Measurements from ENCODE around the gene ADAMTSL5.
"Not testable (repeated sequence)": the region's sequence is repeated elsewhere in the genome, so short reads cannot be mapped to it uniquely, and the experiment has no call there.

The ADAMTSL5 gene, protein sequence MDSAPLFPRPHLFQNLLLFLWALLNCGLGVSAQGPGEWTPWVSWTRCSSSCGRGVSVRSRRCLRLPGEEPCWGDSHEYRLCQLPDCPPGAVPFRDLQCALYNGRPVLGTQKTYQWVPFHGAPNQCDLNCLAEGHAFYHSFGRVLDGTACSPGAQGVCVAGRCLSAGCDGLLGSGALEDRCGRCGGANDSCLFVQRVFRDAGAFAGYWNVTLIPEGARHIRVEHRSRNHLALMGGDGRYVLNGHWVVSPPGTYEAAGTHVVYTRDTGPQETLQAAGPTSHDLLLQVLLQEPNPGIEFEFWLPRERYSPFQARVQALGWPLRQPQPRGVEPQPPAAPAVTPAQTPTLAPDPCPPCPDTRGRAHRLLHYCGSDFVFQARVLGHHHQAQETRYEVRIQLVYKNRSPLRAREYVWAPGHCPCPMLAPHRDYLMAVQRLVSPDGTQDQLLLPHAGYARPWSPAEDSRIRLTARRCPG

DNA sequence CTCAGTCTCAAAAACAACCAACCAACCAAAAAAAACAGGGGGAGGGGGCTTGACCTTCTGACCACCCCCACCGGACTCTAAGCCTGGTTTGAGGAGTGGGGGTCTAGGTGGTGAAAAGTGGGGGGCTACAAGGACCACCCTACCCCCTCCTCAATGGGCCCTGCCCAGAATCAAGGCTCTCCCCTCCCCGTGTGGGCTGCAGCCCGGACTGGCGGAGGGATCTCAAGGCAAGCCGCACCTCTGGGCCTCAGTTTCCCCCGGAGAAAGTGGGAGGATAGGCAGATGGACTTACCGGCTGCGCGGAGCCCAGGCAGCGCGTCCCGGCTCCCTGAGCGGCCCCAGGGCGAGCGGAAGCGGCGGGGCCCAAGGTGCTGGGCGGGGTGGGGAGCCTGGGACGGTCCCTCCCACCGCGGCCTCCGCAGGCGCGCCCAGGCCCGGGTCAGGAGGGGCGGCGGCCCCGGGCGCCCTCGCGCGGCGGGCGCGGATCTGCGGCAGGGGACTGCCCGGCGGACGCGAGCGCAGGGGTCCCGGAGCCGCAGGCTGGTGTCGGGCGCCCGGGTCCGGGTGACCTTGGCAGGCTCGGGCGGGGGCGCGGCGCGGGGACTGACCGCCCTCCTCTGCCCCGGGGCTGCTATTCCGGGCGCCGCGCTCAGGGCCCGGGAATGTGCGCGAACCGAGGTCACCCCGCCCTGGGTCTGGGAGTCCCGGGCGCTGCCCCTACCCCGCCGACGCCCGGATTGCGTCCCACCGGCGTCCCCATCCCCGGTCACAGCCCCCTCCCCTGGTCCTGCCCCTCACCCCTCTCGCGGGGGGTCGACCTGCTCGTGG is at the start of gene ADAMTSL5:
TSS of gene ADAMTSL5 (minus strand) at position 349 of the 828 bp plus-strand sequence. CDS start 2,076 bp downstream, outside the sequence.
- peak; percentile 73 for DNase-seq

DNA sequence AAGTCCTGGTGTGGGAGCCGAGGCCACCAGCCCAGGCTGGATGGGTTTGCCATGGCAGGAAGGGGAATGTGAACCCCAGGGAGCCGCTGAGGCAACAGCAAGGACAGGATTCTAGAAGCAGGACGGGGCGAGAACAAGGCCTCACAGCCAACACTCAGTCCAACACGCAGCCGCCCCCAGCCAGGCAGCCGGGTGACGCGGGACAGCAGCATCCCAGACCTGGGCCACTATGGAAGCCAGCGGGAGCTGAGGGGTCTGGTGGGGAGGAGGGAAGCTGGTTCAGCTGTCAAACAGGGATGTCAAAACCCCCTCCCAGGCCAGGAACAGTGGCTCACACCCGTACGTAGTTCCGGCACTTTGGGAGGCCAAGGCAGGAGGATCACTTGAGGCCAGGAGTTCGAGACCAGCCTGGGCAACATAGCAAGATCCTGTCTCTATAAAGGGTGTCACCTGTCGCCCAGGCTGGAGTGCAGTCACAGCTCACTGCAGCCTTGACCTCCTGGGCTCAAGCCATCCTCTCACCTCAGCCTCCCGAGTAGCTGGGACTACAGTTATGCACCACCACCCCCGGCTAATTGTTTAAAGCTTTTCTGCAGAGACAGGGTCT is 48.5 kb upstream of the ADAMTSL5 start:
- no peak for DNase-seq

DNA sequence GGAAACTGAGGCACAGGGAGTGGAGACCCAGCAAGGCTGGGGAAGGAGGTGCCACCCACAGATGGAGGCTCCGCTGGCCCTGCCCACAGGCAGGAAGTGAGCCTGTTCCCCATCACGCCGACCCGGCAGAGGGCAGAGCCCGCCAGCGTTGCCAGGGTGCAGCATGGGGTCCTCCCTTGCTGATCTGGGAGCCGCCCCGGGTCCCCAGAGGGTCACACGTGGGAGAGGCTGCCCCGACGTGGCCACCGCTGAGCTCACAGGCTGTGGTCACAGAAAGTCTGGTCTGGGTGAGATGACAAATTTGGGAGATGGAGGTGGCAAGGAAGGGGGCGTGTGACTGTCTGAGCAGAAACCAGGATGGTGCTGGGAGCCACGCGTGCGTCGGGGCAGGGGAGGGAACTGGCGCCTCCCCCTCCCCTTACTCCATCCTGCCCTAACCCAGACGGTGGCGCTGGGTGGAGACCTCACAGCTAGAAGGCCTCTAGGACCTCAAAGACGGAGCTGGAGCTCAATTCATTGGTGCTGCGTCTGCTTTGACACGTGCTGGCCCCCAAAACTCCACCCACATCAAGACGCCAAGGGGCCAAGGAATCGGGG is 47.6 kb upstream of the ADAMTSL5 start:
- DNase-seq = no peak

DNA sequence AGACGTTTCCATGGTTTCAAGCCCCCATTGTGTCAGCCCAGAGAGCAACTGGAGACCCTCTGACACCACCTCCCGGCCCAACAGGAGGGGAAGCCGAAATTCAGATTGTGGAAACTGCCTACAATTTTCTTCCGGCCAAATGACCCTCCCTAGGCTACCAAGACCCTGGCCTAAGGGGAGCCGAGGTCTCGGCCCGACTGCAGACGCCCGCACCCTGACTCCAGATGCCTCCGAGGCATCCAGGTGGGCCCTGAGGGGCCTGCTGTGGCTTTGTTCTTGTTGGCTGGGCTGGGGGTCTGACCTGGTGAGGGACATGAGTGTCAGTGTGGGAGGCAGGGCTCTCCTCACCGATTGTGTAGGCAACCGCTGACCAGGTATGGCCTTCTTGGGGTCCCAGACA is 45.7 kb upstream of the ADAMTSL5 start:
- no peak for DNase-seq

DNA sequence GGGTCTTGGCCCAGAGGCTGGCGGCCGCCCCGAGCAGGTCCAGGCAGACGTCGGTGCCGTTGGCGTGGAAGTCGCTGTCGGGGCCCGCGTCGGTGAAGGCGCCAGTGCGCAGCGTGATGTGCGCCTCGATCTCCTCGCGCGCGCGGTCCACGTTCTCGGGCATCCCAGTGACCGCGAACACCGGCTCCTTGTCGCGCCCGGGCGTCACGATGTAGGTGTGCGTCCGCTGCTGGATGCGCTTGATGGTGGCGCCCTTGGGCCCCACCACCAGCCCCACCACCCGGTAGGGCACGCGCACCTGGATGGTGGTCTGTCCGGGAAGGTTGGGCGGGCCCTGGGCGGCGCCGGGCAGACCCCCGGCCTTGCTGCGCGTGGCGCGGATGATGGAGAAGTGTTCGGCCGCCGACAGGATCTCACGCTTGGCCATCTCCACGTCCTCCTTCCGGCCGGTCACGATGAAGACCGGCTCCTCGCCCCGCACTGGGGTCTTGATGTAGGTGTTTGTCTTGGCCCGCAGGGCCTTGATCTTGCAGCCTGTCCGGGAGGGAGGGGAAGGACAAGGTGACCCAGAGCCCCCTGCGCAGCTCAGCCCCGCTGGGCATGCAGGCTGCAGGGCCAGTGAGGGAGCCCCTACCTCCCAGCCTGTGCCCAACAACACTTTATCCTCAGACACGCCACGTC is 43.7 kb upstream of the ADAMTSL5 start:
- no peak for DNase-seq

DNA sequence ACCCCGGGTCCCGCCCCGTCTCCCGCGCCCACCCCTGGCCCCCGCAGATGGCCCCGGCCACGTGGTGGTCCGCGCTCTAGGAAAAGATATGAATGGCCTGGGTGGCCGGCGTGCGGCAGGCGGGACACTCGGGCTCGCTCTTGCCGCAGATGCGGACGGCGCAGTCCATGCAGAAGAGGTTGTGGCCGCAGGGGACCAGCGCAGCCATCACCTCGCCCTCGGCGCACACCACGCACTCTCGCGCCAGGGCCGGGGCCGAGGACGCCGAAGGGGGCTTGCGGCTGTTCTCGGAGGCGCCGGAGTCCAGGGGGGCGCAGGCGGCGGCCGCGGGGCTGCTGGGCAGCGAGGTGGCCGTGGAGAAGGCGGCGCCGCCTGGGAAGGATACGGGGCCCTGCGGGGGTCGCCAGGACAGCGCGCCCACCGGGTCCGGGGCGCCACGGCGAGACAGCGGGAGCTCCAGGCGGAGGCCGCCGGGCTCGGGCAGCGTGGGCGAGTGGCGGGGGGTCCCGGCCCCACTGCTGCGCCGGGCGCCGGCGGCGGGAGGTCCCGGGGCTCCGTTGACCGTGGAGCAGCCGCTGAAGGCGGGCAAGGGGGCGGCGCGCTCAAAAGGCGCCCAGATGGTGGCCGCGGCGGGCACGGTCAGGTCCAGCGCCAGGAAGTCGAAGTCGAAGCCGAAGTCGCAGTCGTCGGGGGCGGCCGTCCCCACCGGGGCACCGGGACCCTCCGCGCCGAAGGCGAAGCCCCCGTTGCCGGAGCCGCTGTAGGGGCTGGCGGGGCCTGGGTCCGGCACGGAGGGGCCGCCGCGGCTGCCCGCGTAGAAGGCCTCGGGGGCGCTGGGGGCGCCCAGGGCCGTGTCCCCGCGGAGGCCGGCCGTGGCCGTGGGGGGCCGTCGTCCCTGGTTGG is 42.9 kb upstream of the ADAMTSL5 start:
- no peak for DNase-seq

DNA sequence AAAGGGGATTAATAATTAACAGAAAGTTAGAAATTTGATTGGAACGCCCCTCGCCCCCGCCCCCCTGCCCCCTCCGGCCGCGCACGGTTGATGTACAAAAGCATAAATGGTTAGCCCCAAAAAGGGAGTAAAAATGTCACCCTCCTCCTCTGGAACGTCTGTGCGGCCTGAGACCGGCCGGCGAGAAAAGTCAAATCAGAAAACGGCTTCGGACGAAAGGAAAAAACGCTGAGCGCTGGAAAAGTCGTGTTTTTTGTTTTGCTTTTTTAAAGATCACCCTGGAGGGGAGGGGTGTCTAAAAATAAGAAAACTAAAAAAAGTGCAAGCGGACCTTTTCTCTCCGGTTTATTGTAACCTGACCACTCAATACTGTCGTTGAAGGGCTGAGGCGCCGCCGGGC is 42.1 kb upstream of the ADAMTSL5 start:
- no peak for DNase-seq

DNA sequence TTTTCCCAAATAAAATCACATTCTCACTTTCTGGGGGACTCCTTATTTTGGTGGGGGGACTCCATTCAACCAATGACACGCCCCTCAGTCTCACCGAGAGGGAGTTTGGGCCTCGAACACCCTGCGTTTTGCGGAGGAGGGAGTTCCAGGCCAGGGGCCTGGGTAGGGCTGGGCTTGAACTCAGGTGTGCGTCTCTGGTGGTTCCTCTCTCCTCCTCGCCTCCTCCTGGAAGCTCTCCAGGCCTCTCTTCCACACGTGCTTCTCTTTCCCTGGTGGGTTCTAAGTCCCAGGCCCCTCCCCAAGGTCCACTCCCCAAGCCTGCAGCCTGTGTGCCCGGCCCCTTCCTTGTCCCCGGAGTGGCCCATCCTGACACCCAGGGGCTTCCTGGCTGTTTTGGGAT is 40.6 kb upstream of the ADAMTSL5 start:
- no peak for DNase-seq

DNA sequence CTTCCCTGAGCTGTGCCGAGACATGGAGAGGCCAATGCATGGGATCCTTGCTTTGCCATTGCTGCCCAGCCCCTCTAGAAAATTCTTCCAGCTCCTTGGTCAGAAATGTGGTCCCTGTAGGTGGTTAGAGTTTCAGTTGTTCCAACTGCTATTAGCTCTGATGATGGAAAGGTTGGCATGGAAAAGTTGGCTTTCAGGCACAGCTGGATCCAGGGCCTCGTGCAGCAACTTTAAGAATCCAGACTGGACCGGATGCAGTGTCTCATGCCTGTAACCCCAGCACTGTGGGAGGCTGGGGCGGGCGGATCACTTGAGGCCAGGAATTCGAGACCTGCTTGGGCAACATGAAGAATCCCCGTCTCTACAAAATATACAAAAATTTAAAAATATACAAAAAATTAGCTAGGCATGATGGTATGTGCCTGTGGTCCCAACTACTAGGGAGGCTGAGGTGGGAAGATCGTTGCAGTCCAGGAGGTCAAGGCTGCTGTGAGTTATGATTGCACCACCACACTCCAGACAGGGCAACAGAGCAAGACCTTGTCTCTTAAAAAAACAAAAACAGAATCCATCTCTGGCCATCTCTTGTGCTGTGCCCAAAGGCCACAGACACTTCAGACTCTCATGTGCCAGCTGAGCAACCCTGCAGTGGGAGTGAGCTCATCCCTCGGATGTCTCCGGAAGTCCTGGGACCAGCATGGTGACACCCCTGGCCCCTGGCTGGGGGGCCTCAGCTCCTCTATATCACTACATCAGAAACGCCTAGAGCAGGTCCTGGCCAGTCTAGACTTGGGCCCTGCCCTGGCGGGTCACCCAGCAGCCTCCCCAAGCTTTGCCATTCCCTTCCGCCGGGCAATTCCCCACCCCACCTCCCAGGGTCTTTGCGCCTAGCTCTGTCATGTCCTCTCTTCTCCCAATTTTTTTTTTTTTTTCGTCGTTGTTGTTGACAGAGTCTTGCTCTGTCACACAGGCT is 38.5 kb upstream of the ADAMTSL5 start:
- DNase-seq = no peak

DNA sequence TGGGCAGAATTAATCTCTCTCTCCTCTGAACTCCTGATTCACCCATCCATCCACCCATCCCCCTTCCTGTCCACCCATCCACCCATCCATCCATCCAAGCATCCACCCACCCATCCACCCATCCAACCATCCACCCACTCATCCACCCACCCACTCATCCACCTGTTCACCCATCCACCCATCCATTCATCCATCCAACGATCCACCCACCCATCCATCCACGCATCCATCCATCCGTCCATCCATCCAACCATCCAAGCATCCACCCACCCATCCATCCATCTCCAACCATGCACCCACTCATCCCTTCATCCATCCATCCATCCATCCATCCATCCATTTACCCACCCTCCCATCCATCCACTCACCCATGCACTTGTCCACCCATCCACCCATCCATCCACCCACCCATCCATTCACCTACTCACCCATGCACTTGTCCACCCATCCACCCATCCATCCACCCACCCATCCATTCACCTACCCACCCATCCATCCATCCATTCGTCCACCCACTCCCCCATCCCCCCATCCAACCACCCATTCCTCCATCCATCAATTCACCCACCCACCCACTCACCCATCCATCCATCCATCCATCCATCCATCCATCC is 36.6 kb upstream of the ADAMTSL5 start:
- DNase-seq = no peak

DNA sequence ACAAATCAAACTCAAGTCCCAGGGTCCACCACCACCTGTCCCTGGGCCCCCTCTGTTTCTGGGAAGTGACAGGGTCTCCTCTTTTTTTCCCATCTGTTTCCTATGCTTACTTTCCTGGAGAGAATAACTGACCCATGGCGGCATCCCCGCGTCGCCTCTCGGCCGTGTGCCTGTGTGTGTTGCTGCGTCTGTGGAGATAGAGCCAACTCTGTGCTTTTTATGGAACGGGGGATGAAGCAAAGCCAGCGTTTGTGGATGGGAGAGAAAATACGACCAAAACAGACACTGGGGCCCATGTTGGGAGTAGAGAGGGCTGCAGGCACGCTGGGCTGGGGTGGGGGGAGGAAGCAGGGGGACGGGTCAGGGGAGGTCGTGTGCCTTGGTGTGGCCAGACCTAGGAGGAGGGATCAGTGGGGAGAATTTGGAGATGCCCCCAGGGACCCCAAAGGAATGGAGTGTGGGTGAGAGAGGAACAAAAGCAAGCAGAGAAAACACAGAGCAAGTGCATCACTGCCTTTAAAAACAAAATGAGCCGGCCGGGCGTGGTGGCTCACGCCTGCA is 27.6 kb upstream of the ADAMTSL5 start:
- no peak for DNase-seq

DNA sequence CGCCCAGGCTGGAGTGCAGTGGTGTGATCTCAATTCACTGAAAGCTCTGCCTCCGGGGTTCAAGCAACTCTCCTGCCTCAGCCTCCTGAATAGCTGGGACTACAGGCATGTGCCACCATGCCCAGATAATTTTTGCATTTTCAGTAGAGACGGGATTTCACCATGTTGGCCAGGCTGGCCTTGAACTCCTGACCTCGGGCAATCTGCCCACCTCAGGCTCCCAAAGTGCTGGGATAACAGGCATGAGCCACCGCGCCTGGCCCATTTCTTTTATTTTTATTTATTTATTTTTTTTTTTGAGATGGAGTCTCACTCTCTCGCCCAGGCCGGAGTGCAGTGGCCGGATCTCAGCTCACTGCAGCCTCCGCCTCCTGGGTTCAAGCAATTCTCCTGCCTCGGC is 26.9 kb upstream of the ADAMTSL5 start:
- not testable (repeated sequence) for DNase-seq

DNA sequence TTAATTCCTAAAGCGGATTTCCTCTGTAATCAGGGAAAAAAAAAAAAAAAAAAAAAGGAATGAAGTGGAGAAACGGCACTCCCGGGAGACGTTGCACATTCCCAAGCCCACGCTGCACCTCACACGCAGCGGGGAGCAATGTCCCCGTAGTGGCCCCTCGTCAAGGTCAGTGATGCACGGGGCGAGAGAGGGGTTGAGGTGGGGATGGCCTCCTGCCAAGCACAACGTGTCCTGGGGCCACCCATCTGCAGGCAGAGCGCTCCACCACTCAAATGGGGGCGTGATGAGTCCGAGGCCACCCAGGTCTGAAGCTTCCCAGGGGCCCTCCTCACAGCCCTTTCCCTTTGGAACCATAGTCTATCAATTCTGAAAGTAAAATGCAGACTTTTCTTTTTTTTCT is 26.2 kb upstream of the ADAMTSL5 start:
- no peak for DNase-seq

DNA sequence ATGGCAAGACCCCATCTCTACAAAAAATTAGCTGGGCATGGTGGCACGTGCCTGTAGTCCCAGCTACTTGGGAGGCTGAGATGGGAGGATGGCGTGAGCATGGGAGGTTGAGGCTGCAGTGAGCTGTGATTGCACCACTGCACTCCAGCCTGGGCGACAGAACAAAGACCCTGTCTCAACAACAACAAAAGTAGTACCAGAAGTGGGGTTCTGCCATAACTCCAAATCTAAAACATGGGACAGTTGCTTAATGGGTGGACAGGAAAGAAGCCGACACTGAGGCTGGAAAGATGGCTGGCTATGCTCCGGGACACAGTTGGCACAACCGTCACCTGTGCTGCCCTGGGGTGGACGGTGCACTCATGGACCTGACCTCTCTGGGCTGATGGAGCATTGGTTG is 22.9 kb upstream of the ADAMTSL5 start:
- not testable (repeated sequence) for DNase-seq

DNA sequence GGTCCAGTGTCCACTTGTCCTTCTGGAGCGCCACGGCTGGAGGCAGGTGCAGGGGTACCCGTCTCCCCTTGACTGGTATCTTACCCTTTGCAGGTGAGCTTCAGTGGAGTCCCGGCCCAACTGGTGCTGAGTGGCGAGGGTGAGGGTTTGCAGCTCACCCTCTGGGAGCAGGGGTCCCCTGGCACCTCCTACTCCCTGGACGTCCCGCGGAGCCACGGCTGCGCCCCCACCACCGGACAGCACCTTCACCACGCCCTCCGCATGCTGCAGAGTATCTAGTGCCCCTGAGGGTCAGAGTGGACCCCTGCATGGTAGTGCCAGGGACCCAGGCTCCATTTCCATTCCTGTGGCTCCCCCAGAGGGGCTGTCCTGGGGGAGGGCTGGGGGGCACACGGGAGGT is 22.2 kb upstream of the ADAMTSL5 start:
- no peak for DNase-seq

DNA sequence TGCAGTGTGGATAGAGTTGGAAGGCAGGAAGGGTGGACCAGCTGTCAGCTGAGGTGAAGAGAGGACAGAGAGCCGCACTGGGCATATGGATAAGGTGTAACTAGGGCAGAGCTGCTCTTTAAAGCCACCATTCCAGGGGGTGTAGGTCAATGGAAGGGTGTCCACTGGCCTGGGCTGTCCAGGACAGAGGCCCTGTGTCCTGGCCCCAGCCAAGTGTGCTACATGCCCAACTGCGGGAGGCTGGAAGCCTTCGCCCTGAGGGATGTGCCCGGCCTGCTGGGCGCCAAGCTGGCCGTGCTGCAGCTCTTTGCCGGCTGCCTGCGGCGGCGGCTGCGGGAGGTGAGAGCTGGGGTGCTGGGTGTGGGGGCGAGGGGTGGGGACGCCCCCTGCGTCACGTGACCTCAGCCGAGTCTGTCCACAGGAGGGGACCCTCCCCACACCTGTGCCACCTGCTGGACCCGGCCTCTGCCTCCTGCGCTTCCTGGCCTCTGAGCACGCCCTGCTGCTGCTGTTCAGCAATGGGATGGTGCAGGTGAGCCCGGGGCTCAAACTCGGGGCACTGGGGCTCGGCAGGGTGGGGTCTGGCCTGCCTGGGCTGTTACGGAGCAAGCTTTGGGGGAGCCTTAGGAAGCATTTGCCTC is 20.8 kb upstream of the ADAMTSL5 start:
- no peak for DNase-seq

DNA sequence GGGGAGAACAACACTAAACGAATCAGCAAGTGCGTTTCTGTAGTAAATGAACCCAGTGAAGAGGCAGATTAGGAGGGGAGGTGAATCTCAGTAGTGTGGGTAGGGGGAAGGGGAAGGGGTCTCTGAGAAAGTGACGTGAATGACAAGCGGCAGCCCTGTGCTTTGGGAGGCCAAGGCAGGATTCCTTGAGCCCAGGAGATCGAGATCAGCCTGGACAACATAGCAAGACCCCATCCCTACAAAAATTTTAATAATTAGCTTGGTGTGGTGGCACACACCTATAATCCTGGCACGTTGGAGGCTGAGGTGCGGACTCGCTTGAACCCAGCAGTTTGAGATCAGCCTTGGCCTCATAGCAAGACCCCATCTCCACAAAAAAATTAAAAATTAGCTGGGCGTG is 19.2 kb upstream of the ADAMTSL5 start:
- no peak for DNase-seq

DNA sequence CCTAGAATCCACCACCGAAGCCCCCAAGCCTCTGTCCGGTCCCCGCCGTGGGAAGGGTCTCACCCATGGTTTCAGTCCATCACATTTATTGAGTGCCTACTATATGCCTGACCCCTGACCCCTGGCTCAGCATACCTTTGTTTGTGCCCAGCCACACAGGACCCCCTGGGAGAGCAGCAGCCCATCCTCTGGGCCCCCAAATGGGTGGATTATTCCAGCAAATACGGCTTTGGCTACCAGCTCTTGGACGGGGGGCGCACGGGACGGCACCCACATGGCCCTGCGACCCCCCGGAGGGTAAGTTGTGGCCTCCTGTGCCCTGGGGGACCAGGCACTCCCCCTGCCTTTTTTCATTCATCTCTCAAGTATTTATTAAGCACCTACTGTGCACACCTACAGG is 18.8 kb upstream of the ADAMTSL5 start:
- no peak for DNase-seq

DNA sequence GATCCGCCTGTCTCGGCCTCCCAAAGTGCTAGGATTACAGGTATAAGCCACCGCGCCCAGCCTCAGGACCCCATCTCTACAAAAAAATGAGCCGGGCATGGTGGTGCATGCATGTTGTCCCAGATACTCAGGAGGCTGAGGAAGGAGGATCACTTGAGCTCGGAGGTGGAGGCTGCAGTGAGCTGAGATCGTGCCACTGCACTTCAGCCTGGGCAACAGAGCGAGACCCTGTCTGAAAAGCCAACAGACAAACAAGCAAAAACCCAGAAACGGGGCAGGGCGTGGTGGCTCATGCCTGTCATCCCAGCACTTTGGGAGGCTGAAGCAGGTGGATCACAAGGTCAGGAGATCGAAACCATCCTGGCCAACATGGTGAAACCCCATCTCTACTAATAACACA is 18.0 kb upstream of the ADAMTSL5 start:
- DNase-seq = not testable (repeated sequence)
